OCI-LY3 (cell line): Measurements from ENCODE around the gene UGT2A3.

ENCODE experiments used
- H2AFZ ChIP-seq: fragments of 200-600, 300-600 bp; shearing (Covaris generic); 2 replicates; pipeline ENCODE4 v1.6.0; 2014; ENCODE audit warnings: antibody characterized with exemption, low read depth, low read length
- H3K27ac ChIP-seq: fragments of 200-600, 300-600 bp; sonication (generic); 2 replicates; pipeline ENCODE4 v1.5.1; 2014; ENCODE audit warnings: mild to moderate bottlenecking, low read length, moderate library complexity, mixed read lengths
- H3K27me3 ChIP-seq: fragments of 200-600, 300-600 bp; sonication (generic); 2 replicates; pipeline ENCODE4 v1.6.1; 2014; ENCODE audit warnings: low read depth, low read length, mixed read lengths
- H3K36me3 ChIP-seq: fragments of 200-600, 300-600 bp; sonication (generic); replicated peaks from 2 replicates; pipeline ENCODE3; 2014; ENCODE audit warnings: low read depth, low read length, mixed read lengths
- H3K4me1 ChIP-seq: fragments of 300-600, 200-600 bp; sonication (generic); 2 replicates; pipeline ENCODE4 v1.6.1; 2014; ENCODE audit warnings: low read length, mixed read lengths
- H3K4me2 ChIP-seq: fragments of 200-600, 300-600 bp; sonication (generic); 2 replicates; pipeline ENCODE4 v1.6.1; 2014; ENCODE audit warnings: low read length, mixed read lengths
- H3K4me3 ChIP-seq: fragments of 300-600, 200-600 bp; sonication (generic); 2 replicates; pipeline ENCODE4 v1.5.1; 2014; ENCODE audit warnings: antibody characterized with exemption, mild to moderate bottlenecking, low read length, moderate library complexity
- H3K79me2 ChIP-seq: fragments of 300-600, 200-600 bp; shearing (Covaris generic); 2 replicates; pipeline ENCODE4 v1.6.1; 2014; ENCODE audit warnings: mild to moderate bottlenecking, low read length, mixed read lengths
- H3K9ac ChIP-seq: fragments of 300-600, 200-600 bp; shearing (Covaris generic); 2 replicates; pipeline ENCODE4 v1.6.0; 2014; ENCODE audit warnings: mild to moderate bottlenecking, low read length, moderate library complexity
- H3K9me3 ChIP-seq: fragments of 200-600, 300-600 bp; shearing (Covaris generic); 2 replicates; pipeline ENCODE4 v1.6.1; 2014; ENCODE audit warnings: low read length, mixed read lengths; ENCODE audit not compliant: insufficient read depth
- H4K20me1 ChIP-seq: fragments of 200-600, 300-600 bp; sonication (generic); 2 replicates; pipeline ENCODE4 v1.6.1; 2016; ENCODE audit warnings: low read length, mixed read lengths; ENCODE audit not compliant: insufficient read depth
- EZH2phosphoT487 ChIP-seq: fragments of 200-600 bp; shearing (Covaris generic); IDR thresholded peaks from 2 replicates; pipeline ENCODE4 v1.6.1; 2018; ENCODE audit warnings: antibody characterized with exemption, mixed run types, low read depth
- TF ChIP-seq, protein P1 (sequence below): fragments of 200-600, 300-600 bp; sonication (generic); IDR thresholded peaks from 2 replicates; pipeline ENCODE4 v1.5.1; 2014; ENCODE audit warnings: antibody characterized with exemption, low read length, low read depth

Gene UGT2A3

DNA sequence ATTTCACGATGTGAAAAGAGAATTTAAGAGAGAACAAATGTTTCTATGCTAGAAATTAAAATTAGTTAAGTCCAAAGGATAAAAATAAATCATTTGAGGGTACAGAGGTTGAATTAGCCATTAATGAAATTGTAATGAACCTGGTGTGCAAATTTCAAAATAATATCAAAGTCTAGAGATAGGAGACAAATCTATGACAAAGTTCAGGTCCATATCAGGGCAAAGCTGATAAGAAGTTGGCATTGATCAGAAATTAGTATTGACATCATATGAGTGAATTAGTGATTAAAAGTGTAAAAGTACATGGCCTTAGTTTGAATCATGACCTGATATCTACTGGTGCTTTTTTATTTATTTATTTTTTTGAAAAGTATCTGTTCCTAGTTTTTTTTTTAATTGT, 33.8 kb upstream of the UGT2A3 start:
- Histone ChIP-seq H3K36me3 (no peaks in the 10 kb centered on the region), H3K27ac (no peak overlapping the region), H3K79me2 (no peaks in the 10 kb centered on the region), H3K4me3 (no peak overlapping the region), H4K20me1 (no peaks in the 10 kb centered on the region), H3K4me2 (no peak overlapping the region), H3K4me1 (peaks cover 11% of the 10 kb centered on the region), H3K27me3 (no peaks in the 10 kb centered on the region), H3K9me3 (no peaks in the 10 kb centered on the region), H3K9ac (no peak overlapping the region), H2AFZ (no peak overlapping the region)
- no peak for TF ChIP-seq EZH2phosphoT487
- TF ChIP-seq, protein P1, sequence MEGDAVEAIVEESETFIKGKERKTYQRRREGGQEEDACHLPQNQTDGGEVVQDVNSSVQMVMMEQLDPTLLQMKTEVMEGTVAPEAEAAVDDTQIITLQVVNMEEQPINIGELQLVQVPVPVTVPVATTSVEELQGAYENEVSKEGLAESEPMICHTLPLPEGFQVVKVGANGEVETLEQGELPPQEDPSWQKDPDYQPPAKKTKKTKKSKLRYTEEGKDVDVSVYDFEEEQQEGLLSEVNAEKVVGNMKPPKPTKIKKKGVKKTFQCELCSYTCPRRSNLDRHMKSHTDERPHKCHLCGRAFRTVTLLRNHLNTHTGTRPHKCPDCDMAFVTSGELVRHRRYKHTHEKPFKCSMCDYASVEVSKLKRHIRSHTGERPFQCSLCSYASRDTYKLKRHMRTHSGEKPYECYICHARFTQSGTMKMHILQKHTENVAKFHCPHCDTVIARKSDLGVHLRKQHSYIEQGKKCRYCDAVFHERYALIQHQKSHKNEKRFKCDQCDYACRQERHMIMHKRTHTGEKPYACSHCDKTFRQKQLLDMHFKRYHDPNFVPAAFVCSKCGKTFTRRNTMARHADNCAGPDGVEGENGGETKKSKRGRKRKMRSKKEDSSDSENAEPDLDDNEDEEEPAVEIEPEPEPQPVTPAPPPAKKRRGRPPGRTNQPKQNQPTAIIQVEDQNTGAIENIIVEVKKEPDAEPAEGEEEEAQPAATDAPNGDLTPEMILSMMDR: no peak

DNA sequence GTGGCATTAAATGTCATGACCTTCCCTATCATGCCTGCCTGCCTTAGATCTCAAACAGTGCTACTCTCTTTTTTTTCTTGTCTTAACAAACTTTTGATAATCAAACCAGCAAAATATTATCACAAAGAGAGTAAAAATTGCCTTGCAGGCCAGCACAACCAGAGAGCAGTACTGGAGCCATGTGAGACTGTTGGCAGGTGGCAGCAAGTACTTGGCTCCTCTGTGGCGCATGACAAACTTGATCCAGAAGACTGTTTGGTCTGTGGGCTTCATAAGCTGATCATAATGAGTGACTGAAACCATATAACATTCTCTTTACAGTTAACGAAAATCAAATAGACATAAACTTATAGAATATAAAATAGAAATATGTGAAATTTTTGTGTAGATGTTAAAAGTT, 33.3 kb upstream of the UGT2A3 start:
- TF ChIP-seq EZH2phosphoT487: no peak
- TF ChIP-seq, protein P1: no peak
- no peak overlapping the region for H3K4me2 ChIP-seq

DNA sequence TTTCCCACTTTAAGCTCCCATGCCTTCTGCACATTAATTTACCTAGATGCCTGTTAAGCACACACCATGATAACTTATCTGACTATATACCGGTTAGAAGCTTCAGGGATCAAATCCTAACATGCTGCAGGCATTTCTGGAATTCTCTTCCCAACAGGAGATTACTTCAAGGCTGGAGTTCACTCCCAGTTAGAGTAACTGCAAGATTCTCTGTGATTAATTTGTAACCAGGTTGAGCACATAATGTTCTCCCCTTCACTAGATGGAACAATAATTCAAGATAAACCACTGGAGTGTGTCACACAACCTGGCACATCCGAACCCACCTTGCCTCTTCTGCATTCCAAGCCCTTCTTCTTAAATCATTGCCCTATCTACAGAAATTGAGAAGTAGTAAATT, 11.8 kb upstream of the UGT2A3 start:
- Histone ChIP-seq H3K36me3 (no peaks in the 10 kb centered on the region), H3K9me3 (no peaks in the 10 kb centered on the region), H3K27me3 (no peaks in the 10 kb centered on the region), H3K27ac (no peak overlapping the region), H3K4me2 (no peak overlapping the region), H3K79me2 (no peaks in the 10 kb centered on the region), H3K9ac (no peak overlapping the region), H4K20me1 (no peaks in the 10 kb centered on the region), H2AFZ (no peak overlapping the region), H3K4me3 (no peak overlapping the region), H3K4me1 (no peaks in the 10 kb centered on the region)
- no peak for TF ChIP-seq EZH2phosphoT487
- TF ChIP-seq, protein P1: no peak

More for the DNA sequence above, 33.3 kb upstream of the UGT2A3 start:
- Histone ChIP-seq H3K79me2 (no peaks in the 10 kb centered on the region), H3K27ac (no peak overlapping the region), H3K9me3 (no peaks in the 10 kb centered on the region), H2AFZ (no peak overlapping the region), H3K27me3 (no peaks in the 10 kb centered on the region), H3K36me3 (no peaks in the 10 kb centered on the region), H3K4me1 (peaks cover 11% of the 10 kb centered on the region), H4K20me1 (no peaks in the 10 kb centered on the region), H3K4me3 (no peak overlapping the region), H3K9ac (no peak overlapping the region)

DNA sequence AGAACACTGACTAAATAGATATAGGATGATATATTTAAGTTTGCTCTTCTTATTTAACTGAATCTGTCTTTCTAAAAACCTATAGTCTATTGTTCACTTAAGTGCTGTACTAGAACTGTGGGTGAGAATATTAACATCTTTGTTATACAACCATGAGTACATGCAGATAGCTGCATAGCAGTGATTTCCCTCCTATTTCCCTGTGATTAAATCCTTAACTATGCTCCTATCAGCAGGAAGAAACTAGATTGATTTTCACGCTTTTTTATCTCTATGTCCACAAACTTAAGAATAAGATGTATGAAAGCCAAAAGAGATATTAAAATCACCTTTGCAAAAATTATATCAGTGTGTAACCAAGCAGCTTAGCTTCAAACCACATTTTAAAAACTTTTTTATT, 11.3 kb upstream of the UGT2A3 start:
- H4K20me1 ChIP-seq: no peaks in the 10 kb centered on the region
- no peaks in the 10 kb centered on the region for H3K79me2 ChIP-seq
- H3K4me3 ChIP-seq: no peak overlapping the region
- H3K36me3 ChIP-seq: no peaks in the 10 kb centered on the region
- TF ChIP-seq, protein P1: no peak
- TF ChIP-seq EZH2phosphoT487: no peak
- no peaks in the 10 kb centered on the region for H3K4me1 ChIP-seq
- H3K9ac ChIP-seq: no peak overlapping the region
- no peaks in the 10 kb centered on the region for H3K27me3 ChIP-seq
- H3K4me2 ChIP-seq: no peak overlapping the region
- no peaks in the 10 kb centered on the region for H3K9me3 ChIP-seq
- H2AFZ ChIP-seq: no peak overlapping the region
- H3K27ac ChIP-seq: no peak overlapping the region
